GM23338 (cell line): Measurements from ENCODE around the gene UBQLN1. TPM values are rescaled to one million over a fixed set of nuclear protein-coding genes. Genes with fewer than 3 reads are reported as not detected.
"Not testable (repeated sequence)": the region's sequence is repeated elsewhere in the genome, so short reads cannot be mapped to it uniquely, and the experiment has no call there.

Source experiments
- ATAC-seq: fragments of 200-7000 bp; cut with Tn5 transposase; 3 replicates; pipeline ENCODE4 v1.9.1; 2020
- DNase-seq: peaks from one replicate; pipeline ENCODE4 v3.0.0-alpha.2; 2015; ENCODE audit warnings: low spot score
- H2AFZ ChIP-seq: fragments of 200-600 bp; sonication (generic); 2 replicates; pipeline ENCODE4 v1.8.0; 2016; ENCODE audit warnings: antibody characterized with exemption, mild to moderate bottlenecking, moderate library complexity
- H3F3A ChIP-seq: fragments of 200-600 bp; sonication (generic); replicated peaks from 2 replicates; pipeline ENCODE4 v1.8.0; 2017; ENCODE audit warnings: antibody characterized with exemption, mixed run types, low read depth
- H3K27ac ChIP-seq: fragments of 200-600 bp; sonication (generic); 2 replicates; pipeline ENCODE4 v1.6.1; 2016; ENCODE audit warnings: low read depth
- H3K27me3 ChIP-seq: fragments of 200-600 bp; sonication (generic); 2 replicates; pipeline ENCODE4 v1.8.0; 2016; ENCODE audit warnings: mild to moderate bottlenecking, mixed run types, moderate library complexity; ENCODE audit not compliant: insufficient read depth
- H3K36me3 ChIP-seq: fragments of 200-600 bp; sonication (generic); 2 replicates; pipeline ENCODE4 v1.8.0; 2016; ENCODE audit warnings: mild to moderate bottlenecking; ENCODE audit not compliant: insufficient read depth
- H3K4me1 ChIP-seq: fragments of 200-600 bp; sonication (generic); 2 replicates; pipeline ENCODE4 v1.8.0; 2016; ENCODE audit warnings: mild to moderate bottlenecking, moderate library complexity; ENCODE audit not compliant: insufficient read depth
- H3K4me2 ChIP-seq: fragments of 200-600 bp; sonication (generic); 2 replicates; pipeline ENCODE4 v1.7.1; 2017; ENCODE audit warnings: mixed run types
- H3K4me3 ChIP-seq: fragments of 200-600 bp; sonication (generic); 2 replicates; pipeline ENCODE4 v1.6.1; 2016; ENCODE audit warnings: mixed run types
- H3K79me2 ChIP-seq: fragments of 200-600 bp; sonication (generic); replicated peaks from 2 replicates; pipeline ENCODE4 v1.8.0; 2017; ENCODE audit warnings: mild to moderate bottlenecking; ENCODE audit not compliant: insufficient read depth
- H3K9me2 ChIP-seq: fragments of 200-600 bp; sonication (generic); 2 replicates; pipeline ENCODE4 v1.8.0; 2017; ENCODE audit not compliant: insufficient read depth
- H4K20me1 ChIP-seq: fragments of 200-600 bp; sonication (generic); replicated peaks from 2 replicates; pipeline ENCODE4 v1.8.0; 2017; ENCODE audit warnings: mild to moderate bottlenecking; ENCODE audit not compliant: insufficient read depth
- H3K27ac Mint-ChIP-seq: 2 replicates; pipeline ENCODE4 v1.8.0; 2020; ENCODE audit warnings: inconsistent platforms, mild to moderate bottlenecking, moderate library complexity, mixed read lengths
- H3K27me3 Mint-ChIP-seq: 3 replicates; pipeline ENCODE4 v1.8.0; 2022; ENCODE audit warnings: low read depth, mild to moderate bottlenecking, moderate library complexity, mixed read lengths, inconsistent platforms; ENCODE audit not compliant: insufficient read depth, poor library complexity
- H3K36me3 Mint-ChIP-seq: 3 replicates; pipeline ENCODE4 v1.8.0; 2021; ENCODE audit warnings: low read depth, mild to moderate bottlenecking, inconsistent platforms, moderate library complexity, mixed read lengths
- H3K4me1 Mint-ChIP-seq: 3 replicates; pipeline ENCODE4 v1.8.0; 2020; ENCODE audit warnings: mild to moderate bottlenecking, inconsistent platforms, mixed read lengths
- H3K4me3 Mint-ChIP-seq: 3 replicates; pipeline ENCODE4 v1.8.0; 2021; ENCODE audit warnings: moderate library complexity, mild to moderate bottlenecking, inconsistent platforms, mixed read lengths
- H3K9me3 Mint-ChIP-seq: 3 replicates; pipeline ENCODE4 v1.8.0; 2020; ENCODE audit warnings: moderate library complexity, mild to moderate bottlenecking, inconsistent platforms, mixed read lengths
- CREB1 ChIP-seq: fragments of 250-450 bp; sonication (Bioruptor Pico); IDR thresholded peaks from 2 replicates; pipeline ENCODE4 v1.5.0; 2020; ENCODE audit warnings: low read depth, mild to moderate bottlenecking, moderate library complexity
- CTCF ChIP-seq, 2 experiments: fragments of 200-600 bp in 1 of 2; sonication (generic) in 1 of 2; conservative IDR thresholded peaks; 2 replicates each; pipeline versions ENCODE4 v1.5.1 to v1.6.1; 2016 to 2017; ENCODE audit warnings: antibody characterized with exemption in 2 of 2, low read depth in 2 of 2, mild to moderate bottlenecking in 2 of 2, moderate library complexity in 1 of 2
- ETS1 ChIP-seq: IDR thresholded peaks from 2 replicates; pipeline ENCODE4 v1.6.1; 2016; ENCODE audit warnings: antibody characterized with exemption
- EZH2 ChIP-seq: fragments of 200-600 bp; sonication (generic); IDR thresholded peaks from one replicate; pipeline ENCODE4 v1.8.0; 2017; ENCODE audit warnings: antibody characterized with exemption, mild to moderate bottlenecking, low read depth; ENCODE audit not compliant: unreplicated experiment
- EZH2phosphoT487 ChIP-seq: fragments of 200-600 bp; sonication (generic); IDR thresholded peaks from one replicate; pipeline ENCODE4 v1.8.1; 2018; ENCODE audit warnings: antibody characterized with exemption; ENCODE audit not compliant: unreplicated experiment
- JUNB ChIP-seq: IDR thresholded peaks from one replicate; pipeline ENCODE4 v1.6.1; 2016; ENCODE audit warnings: antibody characterized with exemption; ENCODE audit not compliant: unreplicated experiment
- NANOG ChIP-seq: IDR thresholded peaks from 2 replicates; pipeline ENCODE4 v1.6.1; 2016; ENCODE audit warnings: antibody characterized with exemption, borderline replicate concordance
- POLR2AphosphoS5 ChIP-seq: IDR thresholded peaks from 2 replicates; pipeline ENCODE4 v1.6.1; 2016; ENCODE audit warnings: antibody characterized with exemption, low read depth
- REST ChIP-seq: IDR thresholded peaks from one replicate; pipeline ENCODE4 v1.6.1; 2018; ENCODE audit warnings: antibody characterized with exemption; ENCODE audit not compliant: unreplicated experiment
- STAT1 ChIP-seq: IDR thresholded peaks from one replicate; pipeline ENCODE4 v1.6.1; 2016; ENCODE audit warnings: antibody characterized with exemption; ENCODE audit not compliant: unreplicated experiment
- ZNF114 ChIP-seq: fragments of 250-450 bp; sonication (Bioruptor Pico); IDR thresholded peaks from 2 replicates; pipeline ENCODE4 v1.5.0; 2020; ENCODE audit warnings: mild to moderate bottlenecking, moderate library complexity
- ZNF331 ChIP-seq: fragments of 250-450 bp; sonication (Bioruptor Pico); IDR thresholded peaks from 2 replicates; pipeline ENCODE4 v1.5.0; 2020; ENCODE audit warnings: low read depth, mild to moderate bottlenecking, moderate library complexity
- polyA plus RNA-seq: library from polyadenylated mRNA; unstranded; fragments of >200 nt; fragmentation: Nextera tagmentation; extraction: Ambion mirVana; gene quantifications from 2 replicates; pipeline ENCODE4 v1.2.1, GENCODE V29; 2016
- total RNA-seq: library from RNA; depleted of rRNA; stranded (reverse); fragments of >200 nt; shearing (Covaris generic); gene quantifications from 2 replicates; pipeline ENCODE4 v1.2.3, GENCODE V29; 2014

Gene UBQLN1
- total and polyA plus RNA-seq, 2 experiments from 2014 or later, result 90.5 to 168 TPM

GRCh38 chr9:83733739-83734138 lies 26.0 kb upstream of the UBQLN1 start:
- no peaks in the 10 kb centered on the region for H3K79me2 ChIP-seq
- Mint-ChIP-seq H3K4me3 (no peak overlapping the region), H3K4me1 (no peaks in the 10 kb centered on the region), H3K27ac (no peak overlapping the region), H3K36me3 (no peaks in the 10 kb centered on the region), H3K9me3 (no peaks in the 10 kb centered on the region), H3K27me3 (peaks cover 2% of the 10 kb centered on the region)
- H3K4me2 ChIP-seq, result no peak overlapping the region
- no peak overlapping the region for H3K27ac ChIP-seq
- DNase-seq (no peak), ATAC-seq (no peak)
- TF ChIP-seq ZNF114 (CRISPR knock-in tag), result no peak
- TF ChIP-seq REST, result no peak
- TF ChIP-seq CREB1, result no peak
- TF ChIP-seq ZNF331 (CRISPR knock-in tag), result no peak
- TF ChIP-seq EZH2phosphoT487, result no peak
- H3K36me3 ChIP-seq, result no peaks in the 10 kb centered on the region
- H3K4me3 ChIP-seq, result no peak overlapping the region
- no peaks in the 10 kb centered on the region for H3K9me2 ChIP-seq
- no peaks in the 10 kb centered on the region for H3K4me1 ChIP-seq
- no peaks in the 10 kb centered on the region for H4K20me1 ChIP-seq
- H3F3A ChIP-seq, result no peaks in the 10 kb centered on the region
- H2AFZ ChIP-seq, result no peak overlapping the region
- H3K27me3 ChIP-seq, result no peaks in the 10 kb centered on the region

GRCh38 chr9:83728591-83729368 lies 21.0 kb upstream of the UBQLN1 start:
- not testable (repeated sequence) for H2AFZ ChIP-seq, H3K27me3 Mint-ChIP-seq, H3K27me3 ChIP-seq, H3K4me3 ChIP-seq, H3K36me3 ChIP-seq, H3K79me2 ChIP-seq, H4K20me1 ChIP-seq, H3K4me2 ChIP-seq, H3K27ac ChIP-seq, H3K27ac Mint-ChIP-seq, ATAC-seq, DNase-seq, H3K4me1 ChIP-seq, H3K4me3 Mint-ChIP-seq, H3K9me2 ChIP-seq, H3F3A ChIP-seq, H3K36me3 Mint-ChIP-seq, H3K9me3 Mint-ChIP-seq, H3K4me1 Mint-ChIP-seq

GRCh38 chr9:83724436-83724835 lies 16.7 kb upstream of the UBQLN1 start:
- H3K4me3 ChIP-seq, result no peak overlapping the region
- H3K4me3 Mint-ChIP-seq, result no peak overlapping the region
- no peaks in the 10 kb centered on the region for H4K20me1 ChIP-seq
- H3K27me3 Mint-ChIP-seq, result peaks cover 2% of the 10 kb centered on the region
- no peaks in the 10 kb centered on the region for H3K4me1 Mint-ChIP-seq
- no peak overlapping the region for H3K4me2 ChIP-seq
- no peak overlapping the region for H3K27ac ChIP-seq
- H3K27ac Mint-ChIP-seq, result no peak overlapping the region
- no peaks in the 10 kb centered on the region for H3K36me3 Mint-ChIP-seq
- H3K9me2 ChIP-seq, result peaks cover 9% of the 10 kb centered on the region; the same call in 1 of the 2 replicates
- H3K9me3 Mint-ChIP-seq, result peaks cover 15% of the 10 kb centered on the region
- H3K36me3 ChIP-seq, result no peaks in the 10 kb centered on the region
- H3K79me2 ChIP-seq, result no peaks in the 10 kb centered on the region
- ATAC-seq, result no peak
- no peaks in the 10 kb centered on the region for H3K27me3 ChIP-seq
- H3F3A ChIP-seq, result no peaks in the 10 kb centered on the region
- no peak overlapping the region for H2AFZ ChIP-seq
- no peaks in the 10 kb centered on the region for H3K4me1 ChIP-seq
- no peak for DNase-seq
- no peak for TF ChIP-seq NANOG
- no peak for TF ChIP-seq ZNF331 (CRISPR knock-in tag)
- no peak for TF ChIP-seq JUNB
- no peak for TF ChIP-seq EZH2
- no peak for TF ChIP-seq POLR2AphosphoS5
- TF ChIP-seq ZNF114 (CRISPR knock-in tag), result no peak
- TF ChIP-seq CTCF (conservative IDR thresholded peaks at IDR 0.05; ENCODE audit: low read depth in 2 of 2), result no peak
- TF ChIP-seq STAT1, result no peak
- TF ChIP-seq EZH2phosphoT487, result no peak
- TF ChIP-seq ETS1, result no peak
